CD4-positive, alpha-beta T cell treated with Interleukin-1 beta for 1 hour (primary cell): ENCODE results near the gene HDGF.

ENCODE experiments used
- DNase-seq, 2 donors: peaks; one replicate each; pipeline ENCODE4 v3.0.0-alpha.2; 2020 to 2022

HDGF gene

GRCh38 chr1:156751451-156751756, at the start of gene HDGF:
Gene HDGF, minus strand, starts transcription at chr1:156751675. Its CDS starts 246 bp downstream, at chr1:156751429.
- DNase-seq = no peak

DNA sequence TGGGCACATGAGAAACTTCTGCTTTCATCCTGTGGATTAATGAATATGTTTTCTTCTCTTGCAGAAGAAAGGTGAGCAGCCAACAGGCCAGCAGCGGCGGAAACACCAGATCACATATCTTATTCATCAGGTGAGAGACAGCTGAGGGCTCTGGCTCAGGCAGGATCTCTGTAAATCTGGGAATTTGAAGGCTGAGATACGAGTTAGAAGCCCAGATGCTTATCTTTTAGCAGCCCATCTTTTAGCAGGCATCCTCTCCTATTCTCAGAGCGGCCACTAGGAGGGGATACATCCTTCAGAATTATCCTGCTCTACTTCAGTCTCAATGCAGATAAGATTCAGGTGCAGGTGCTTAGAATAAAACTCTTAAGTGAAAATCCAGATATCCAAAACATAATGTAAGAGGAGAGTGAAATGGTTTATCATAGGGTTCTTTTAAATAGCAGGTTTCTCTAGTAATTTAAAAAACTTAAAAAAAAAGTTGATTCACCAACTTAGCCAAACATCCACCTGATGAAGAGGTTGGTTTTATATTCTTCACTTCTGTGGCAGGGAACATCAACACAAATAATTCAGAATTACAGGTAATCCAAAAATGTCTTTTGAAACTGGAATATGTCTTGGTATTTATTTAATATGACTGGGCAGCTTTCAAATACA, 45.9 kb upstream of the HDGF start:
- peak; percentile 60 to 77 for DNase-seq

GRCh38 chr1:156796340-156797097, 45.0 kb upstream of the HDGF start:
- no peak for DNase-seq

DNA sequence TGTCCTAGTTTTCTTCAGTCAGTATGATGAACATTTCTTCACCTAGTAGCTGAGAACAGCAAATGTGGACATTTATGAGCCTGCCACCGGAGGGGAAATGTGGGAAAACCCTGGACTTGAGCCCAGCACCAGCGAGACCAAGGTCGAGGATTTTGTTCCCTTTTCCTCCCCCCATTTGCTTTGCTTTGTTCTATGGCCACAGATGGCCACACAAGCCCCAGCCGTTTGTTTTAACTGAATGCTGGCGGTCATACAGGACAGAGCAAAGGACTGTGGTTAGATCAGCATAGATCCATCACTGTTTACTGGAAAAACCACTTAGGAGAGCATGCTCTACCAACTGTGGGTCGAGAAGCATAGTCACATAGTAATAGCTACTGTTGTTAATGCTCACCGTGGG, 44.3 kb upstream of the HDGF start:
- DNase-seq = no peak

- no peak for DNase-seq
These were observed 43.9 kb upstream of the HDGF start for GRCh38 chr1:156795374-156795733.

GRCh38 chr1:156794506-156795373, 43.3 kb upstream of the HDGF start:
- DNase-seq = no peak

- no peak for DNase-seq
These were observed 38.3 kb upstream of the HDGF start for GRCh38 chr1:156789621-156790318.

DNA sequence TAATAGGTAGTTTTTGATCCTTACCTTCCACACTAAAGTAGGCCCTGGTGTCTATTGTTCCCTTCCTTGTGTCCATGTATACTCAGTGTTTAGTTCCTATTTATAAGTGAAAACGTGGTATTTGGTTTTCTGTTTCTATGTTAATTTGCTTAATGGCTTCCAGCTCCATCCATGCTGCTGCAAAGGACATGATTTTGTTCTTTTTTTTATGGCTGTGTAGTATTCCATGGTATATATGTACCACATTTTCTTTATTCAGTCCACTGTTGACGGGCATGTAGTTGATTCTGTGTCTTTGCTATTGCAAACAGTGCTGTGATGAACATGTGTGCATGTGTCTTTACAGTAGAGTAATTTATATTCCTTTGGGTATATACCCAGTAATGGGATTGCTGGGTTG, 36.7 kb upstream of the HDGF start:
- no peak for DNase-seq

DNA sequence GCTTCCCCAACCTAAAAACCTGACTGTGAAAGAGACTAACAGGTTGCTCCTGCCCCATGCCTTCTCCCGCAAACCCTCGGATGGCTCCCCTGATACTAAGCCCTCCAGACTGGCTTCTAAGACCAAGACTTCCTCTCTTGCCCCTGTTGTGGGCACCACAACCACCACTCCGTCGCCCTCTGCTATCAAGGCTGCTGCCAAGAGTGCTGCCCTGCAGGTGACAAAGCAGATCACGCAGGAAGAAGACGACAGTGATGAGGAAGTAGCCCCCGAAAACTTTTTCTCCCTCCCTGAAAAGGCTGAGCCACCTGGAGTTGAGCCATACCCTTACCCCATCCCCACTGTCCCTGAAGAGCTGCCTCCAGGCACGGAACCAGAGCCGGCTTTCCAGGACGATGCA, 35.2 kb upstream of the HDGF start:
- no peak for DNase-seq

DNA sequence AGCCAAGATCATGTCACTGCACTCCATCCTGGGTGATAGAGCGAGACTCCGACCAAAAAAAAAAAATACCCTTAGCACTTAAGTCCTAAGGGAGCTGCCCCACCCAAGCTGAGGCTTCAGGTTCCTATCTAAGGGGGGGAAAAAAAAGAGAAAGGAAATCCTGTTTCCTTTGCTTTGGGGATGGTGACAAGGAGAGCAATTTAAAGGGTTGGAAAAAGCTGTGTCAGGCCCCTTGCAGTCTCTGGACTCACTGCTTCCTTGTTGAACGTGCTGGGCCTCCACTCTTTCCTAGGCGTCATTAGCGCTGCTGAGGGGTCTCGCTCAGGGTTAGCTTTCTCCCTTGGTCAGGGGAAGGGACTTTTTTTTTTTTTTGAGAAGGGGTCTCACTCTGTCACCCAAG, 34.0 kb upstream of the HDGF start:
- no peak for DNase-seq

DNA sequence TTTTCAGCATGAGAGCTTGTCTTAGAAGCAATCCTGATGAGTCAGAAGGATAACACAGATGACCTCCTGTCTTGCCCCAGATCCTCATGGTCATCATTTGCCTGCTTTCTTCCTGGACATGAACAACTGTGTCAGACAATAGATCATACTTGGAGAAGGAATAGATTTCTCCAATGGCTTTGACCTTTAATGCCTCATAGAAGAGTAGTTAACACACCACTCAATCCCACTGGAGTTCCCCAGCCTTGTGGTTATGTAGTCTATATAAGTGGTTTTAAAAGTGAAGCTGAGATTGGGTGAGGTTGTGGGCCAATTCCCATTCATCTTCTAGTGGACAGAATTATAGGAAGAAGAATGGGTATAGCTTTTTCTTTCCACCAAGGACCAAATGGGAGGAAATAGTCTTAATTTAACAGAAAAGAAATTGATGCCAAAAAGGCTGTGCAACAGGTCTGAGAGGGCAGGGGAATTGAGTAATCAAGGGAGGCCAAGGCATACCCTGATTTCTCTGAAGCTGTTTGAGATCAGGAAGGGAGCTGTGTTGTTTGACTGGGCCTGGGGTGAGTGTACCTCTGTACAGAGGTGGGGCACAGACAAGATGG, 30.2 kb upstream of the HDGF start:
- DNase-seq = no peak

GRCh38 chr1:156777573-156777972, 26.1 kb upstream of the HDGF start:
- DNase-seq = no peak

- DNase-seq = no peak
These were observed 25.5 kb upstream of the HDGF start for GRCh38 chr1:156776942-156777341.

DNA sequence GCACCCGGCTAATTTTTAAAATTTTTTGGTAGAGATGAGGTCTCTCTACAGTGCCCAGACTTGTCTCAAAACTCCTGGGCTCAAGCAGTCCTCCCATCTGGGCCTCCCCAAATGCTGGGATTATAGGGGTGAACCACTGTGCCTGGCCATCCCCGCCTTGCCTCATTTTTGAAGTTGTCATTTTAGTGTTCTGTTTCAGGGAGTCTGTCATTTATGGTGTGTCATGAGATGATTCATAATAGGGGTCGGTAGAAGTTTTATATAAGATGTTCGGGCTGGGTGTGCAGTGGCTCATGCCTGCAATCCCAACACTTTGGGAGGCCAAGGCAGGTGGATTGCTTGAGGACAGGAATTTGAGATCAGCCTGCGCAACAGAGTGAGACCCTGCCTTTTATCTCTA, 24.3 kb upstream of the HDGF start:
- DNase-seq = no peak

DNA sequence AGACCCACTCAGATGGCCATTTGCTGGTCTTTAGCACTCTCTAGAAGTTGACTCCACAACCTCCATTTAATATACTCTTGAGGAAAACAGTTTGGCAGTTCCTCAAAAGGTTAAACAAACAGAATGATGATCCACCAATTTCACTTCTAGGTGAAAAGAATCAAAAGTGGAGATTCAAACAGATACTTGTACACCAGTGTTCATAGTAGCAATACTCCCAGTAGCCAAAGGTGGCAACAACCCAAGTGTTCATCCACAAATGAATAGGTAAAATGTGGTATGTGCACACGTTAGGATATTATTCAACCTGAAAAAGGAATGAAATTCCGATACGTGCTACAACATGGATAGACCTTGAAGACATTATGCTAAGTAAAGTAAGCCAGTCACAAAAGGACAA, 22.1 kb upstream of the HDGF start:
- DNase-seq = no peak

GRCh38 chr1:156772728-156773497, 21.4 kb upstream of the HDGF start:
- no peak for DNase-seq

DNA sequence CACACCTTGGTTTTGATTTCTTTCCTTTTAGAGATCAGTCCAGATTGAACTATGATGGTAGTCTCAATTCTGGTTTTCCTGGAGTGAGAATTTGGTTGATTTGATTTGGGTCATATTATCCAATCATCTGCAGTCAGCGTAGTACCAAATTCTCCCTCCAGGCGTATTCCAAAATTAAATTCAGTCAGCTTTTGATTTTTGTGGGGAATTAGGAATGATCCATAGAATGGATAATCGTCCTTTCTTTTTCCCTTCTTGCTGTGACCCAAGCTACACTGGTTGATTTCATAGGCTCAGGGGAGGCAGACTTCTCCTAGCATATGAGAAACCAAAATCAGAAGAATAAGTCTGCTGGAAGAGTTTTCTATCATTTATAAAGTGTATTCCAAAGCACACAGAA, 20.7 kb upstream of the HDGF start:
- no peak for DNase-seq

DNA sequence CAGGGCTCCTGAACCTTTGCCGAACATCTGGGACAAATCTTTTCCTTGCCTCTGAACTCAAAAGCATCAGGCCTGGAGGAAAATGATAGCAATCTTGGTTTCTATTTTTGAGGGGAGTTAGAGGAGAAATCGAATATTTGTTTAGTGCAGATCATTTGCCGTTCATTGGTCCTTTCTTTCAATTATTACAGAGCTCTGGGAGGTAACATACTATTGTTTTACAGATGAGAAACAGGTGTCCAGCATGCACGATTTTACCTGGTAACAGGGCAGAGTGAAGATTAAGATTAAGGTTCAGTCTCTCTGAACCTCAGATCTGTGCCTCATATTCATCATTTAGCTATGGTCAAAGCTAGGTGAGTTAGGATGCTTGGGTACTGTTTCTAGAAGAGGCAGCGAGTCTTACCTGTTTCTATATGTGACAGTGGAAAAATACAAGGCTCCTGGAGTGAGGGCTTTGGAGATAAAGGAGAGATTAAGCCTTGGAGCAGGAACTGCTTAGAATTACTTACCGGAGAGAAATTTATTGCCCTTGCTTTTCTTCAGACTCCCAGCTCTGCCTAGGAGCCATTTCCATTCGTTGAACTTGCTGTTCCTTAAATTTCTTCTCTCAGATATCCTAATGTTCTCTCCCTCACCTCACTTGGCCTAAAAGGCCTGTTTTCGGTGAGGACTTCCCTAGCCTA, 17.3 kb upstream of the HDGF start:
- DNase-seq = no peak

DNA sequence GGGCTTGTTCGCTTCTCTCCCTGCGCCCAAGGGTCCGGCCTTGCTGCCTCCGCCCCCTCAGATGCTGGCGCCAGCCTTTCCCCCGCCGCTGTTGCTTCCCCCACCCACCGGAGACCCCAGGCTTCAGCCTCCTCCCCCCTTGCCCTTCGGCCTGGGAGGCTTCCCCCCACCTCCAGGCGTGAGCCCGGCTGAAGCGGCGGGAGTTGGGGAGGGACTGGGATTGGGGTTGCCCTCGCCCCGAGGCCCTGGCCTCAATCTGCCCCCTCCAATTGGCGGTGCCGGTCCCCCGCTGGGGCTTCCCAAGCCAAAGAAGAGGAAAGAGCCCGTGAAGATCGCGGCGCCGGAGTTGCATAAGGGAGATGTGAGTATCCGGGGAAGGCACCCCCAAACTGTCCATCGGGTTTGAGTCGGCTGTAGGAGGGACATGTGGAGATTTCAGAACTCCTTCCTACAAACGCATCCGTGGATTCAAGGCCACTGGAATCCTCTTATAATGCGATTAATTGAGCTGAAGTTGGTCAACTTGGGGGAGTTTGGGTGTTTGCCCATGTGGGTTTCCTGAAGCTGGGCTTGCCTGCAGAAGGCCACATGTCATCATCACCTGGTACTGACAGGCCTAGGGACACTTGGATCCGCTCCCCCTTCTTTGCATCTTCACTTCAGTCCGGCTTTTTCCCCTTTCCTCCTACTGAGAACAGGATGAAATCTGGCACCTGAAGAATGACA, 16.6 kb upstream of the HDGF start:
- peak; percentile 24 to 31 for DNase-seq

- DNase-seq = peak; percentile 99 to 100
These were observed 15.8 kb upstream of the HDGF start, which contains the start of gene PRCC for GRCh38 chr1:156767101-156767878. Gene PRCC, plus strand, starts transcription at chr1:156767535. Its CDS starts 237 bp downstream, at chr1:156767772.
